OCI-LY7 (cell line): Measurements from ENCODE around the gene PHF1. TPM values are rescaled to one million over a fixed set of nuclear protein-coding genes. Genes with fewer than 3 reads are reported as not detected.

Experiments
- BruUV-seq: library from RNA; stranded (reverse); fragments of 400-500 nt; replicated peaks from 2 replicates; lab custom pipeline; 2021; lab: Mats Ljungman, UMichigan
- CTCF ChIA-PET: fragments of 300-600 bp; sonication (Branson Sonifier 250); formaldehyde crosslinking; loops from one replicate; lab custom pipeline; 2022; ENCODE audit warnings: antibody characterized with exemption; ENCODE audit not compliant: unreplicated experiment; lab: Charles Lee
- POLR2A ChIA-PET: fragments of 300-600 bp; sonication (Branson Sonifier 250); formaldehyde crosslinking; loops from one replicate; lab custom pipeline; 2022; ENCODE audit warnings: antibody characterized with exemption; lab: Charles Lee
- DNase-seq: peaks from one replicate; pipeline ENCODE4 v3.0.0-alpha.2; 2015; ENCODE audit warnings: low spot score
- H2AFZ ChIP-seq: fragments of 200-600 bp; sonication (generic), shearing (Covaris generic); 2 replicates; pipeline ENCODE4 v1.6.1; 2014; ENCODE audit warnings: mild to moderate bottlenecking, antibody characterized with exemption, low read length, moderate library complexity
- H3K27ac ChIP-seq: fragments of 200-600 bp; sonication (generic); 2 replicates; pipeline ENCODE4 v1.5.1; 2014; ENCODE audit warnings: mixed run types, low read depth, mild to moderate bottlenecking, moderate library complexity, low read length, inconsistent platforms; ENCODE audit not compliant: poor library complexity, severe bottlenecking
- H3K36me3 ChIP-seq: fragments of 200-600 bp; sonication (generic); 2 replicates; pipeline ENCODE4 v1.6.1; 2014; ENCODE audit warnings: mild to moderate bottlenecking, antibody characterized with exemption, low read length, moderate library complexity, mixed read lengths; ENCODE audit not compliant: insufficient read depth
- H3K4me1 ChIP-seq: fragments of 200-600 bp; sonication (generic); 2 replicates; pipeline ENCODE4 v1.5.1; 2014; ENCODE audit warnings: mild to moderate bottlenecking, low read length; ENCODE audit not compliant: insufficient read depth, poor library complexity, severe bottlenecking
- H3K4me2 ChIP-seq: fragments of 200-600 bp; sonication (generic); 2 replicates; pipeline ENCODE4 v1.6.1; 2014; ENCODE audit warnings: mild to moderate bottlenecking, low read length
- H3K4me3 ChIP-seq: fragments of 200-600 bp; sonication (generic); 2 replicates; pipeline ENCODE4 v1.5.1; 2014; ENCODE audit warnings: mild to moderate bottlenecking, low read depth, low read length; ENCODE audit not compliant: poor library complexity, severe bottlenecking
- H3K79me2 ChIP-seq: fragments of 200-600 bp; sonication (generic); 2 replicates; pipeline ENCODE4 v1.6.1; 2016; ENCODE audit warnings: low read depth, mild to moderate bottlenecking, low read length, moderate library complexity, mixed read lengths; ENCODE audit not compliant: insufficient read depth
- H3K9me2 ChIP-seq: fragments of 200-600 bp; sonication (generic); 2 replicates; pipeline ENCODE4 v1.6.1; 2016; ENCODE audit warnings: mild to moderate bottlenecking, low read length, mixed read lengths; ENCODE audit not compliant: insufficient read depth
- H3K9me3 ChIP-seq: fragments of 200-600 bp; sonication (generic); 2 replicates; pipeline ENCODE4 v1.6.1; 2014; ENCODE audit warnings: mild to moderate bottlenecking, mixed run types, low read length, mixed read lengths
- H4K20me1 ChIP-seq: fragments of 200-600 bp; sonication (generic); 2 replicates; pipeline ENCODE4 v1.6.1; 2014; ENCODE audit warnings: mild to moderate bottlenecking, antibody characterized with exemption, low read length, moderate library complexity, mixed read lengths; ENCODE audit not compliant: insufficient read depth
- CTCF ChIP-seq: fragments of 200-600 bp; sonication (generic); conservative IDR thresholded peaks from 2 replicates; pipeline ENCODE4 v1.5.1; 2014; ENCODE audit warnings: mild to moderate bottlenecking, antibody characterized with exemption, low read length, moderate library complexity, mixed read lengths
- EZH2phosphoT487 ChIP-seq: fragments of 200-600 bp; sonication (generic); IDR thresholded peaks from 2 replicates; pipeline ENCODE4 v1.6.1; 2018; ENCODE audit warnings: low read depth, borderline replicate concordance, mild to moderate bottlenecking, mixed run types, antibody characterized with exemption, low read length, moderate library complexity, mixed read lengths
- intact Hi-C: fragments of 100-400 bp; cut with micrococcal nuclease; formaldehyde crosslinking; loops from one replicate; pipeline ENCODE4 v1.10.0; 2022; ENCODE audit not compliant: unreplicated experiment
- total RNA-seq, 2 experiments: library from RNA; depleted of rRNA in 1 of 2; stranded (reverse); fragments of >200 nt in 1 of 2; shearing (Covaris generic) in 1 of 2; gene quantifications; 2 replicates each; pipeline ENCODE4 v1.2.3, GENCODE V29; 2014 to 2022

Gene PHF1
- total RNA-seq, 2 experiments from 2014 or later = 19.9 to 30.2 TPM

- CTCF ChIA-PET = no interaction called here
- Histone ChIP-seq H3K4me3 (peak overlapping the region; percentile 68), H3K4me2 (peak overlapping the region; percentile 98), H3K9me3 (no peaks in the 10 kb centered on the region), H3K79me2 (peaks cover 5% of the 10 kb centered on the region; the same call in 1 of the 2 replicates), H3K4me1 (peaks cover 68% of the 10 kb centered on the region), H4K20me1 (no peaks in the 10 kb centered on the region), H3K9me2 (no peaks in the 10 kb centered on the region), H3K27ac (no peak overlapping the region), H2AFZ (no peak overlapping the region), H3K36me3 (no peaks in the 10 kb centered on the region; the same call in 1 of the 2 replicates)
- intact Hi-C loops = loop anchor here (5.0 kb wide), 1 partner anchor 150 kb away; the partner anchor contains the start of gene B3GALT4
- POLR2A ChIA-PET = no interaction called here
- TF ChIP-seq EZH2phosphoT487 (no peak), CTCF (no peak)
- BruUV-seq = no TSS peak
- DNase-seq = peak; percentile 31
These were observed 16.9 kb downstream of the PHF1 start for GRCh38 chr6:33427585-33428223.

DNA sequence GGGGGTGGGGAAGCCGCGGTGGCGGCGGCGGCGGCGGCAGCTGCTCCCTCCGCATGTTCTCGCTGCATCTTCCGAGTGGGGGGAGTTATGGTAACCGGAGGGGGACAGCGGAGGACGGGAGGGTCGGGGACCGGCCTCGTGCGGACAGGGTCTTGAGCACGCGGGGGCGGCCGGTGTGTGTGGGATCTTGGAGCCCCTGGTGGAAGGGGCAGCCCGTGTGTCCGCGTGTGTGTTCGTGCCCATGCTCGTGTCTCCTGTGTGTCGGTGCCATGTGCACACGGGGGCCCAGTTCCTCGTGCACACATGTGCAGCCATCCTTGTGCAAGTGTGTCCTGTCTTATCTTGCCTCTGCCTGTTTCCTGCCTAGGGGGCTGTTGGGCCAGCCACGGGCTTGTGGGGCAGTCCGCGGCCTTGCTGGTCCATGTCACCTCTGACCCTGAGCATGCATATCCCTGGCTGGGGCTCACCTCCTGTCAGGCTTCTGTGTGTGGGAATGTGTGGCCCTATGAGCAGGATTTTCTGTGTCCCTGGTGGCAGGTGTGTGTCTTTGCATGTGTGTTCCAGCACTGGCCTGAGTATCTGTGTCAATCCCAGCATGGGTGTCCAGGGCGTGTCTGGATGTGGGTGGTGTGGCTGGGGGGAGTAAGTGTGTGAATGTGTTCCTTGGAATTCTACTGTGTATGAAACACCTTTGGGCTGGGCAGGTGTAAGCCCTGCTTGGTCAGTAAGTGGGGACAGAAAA is 17.6 kb downstream of the PHF1 start:
- no peaks in the 10 kb centered on the region; the same call in 1 of the 2 replicates for H3K36me3 ChIP-seq
- intact Hi-C loops = loop anchor here (5.0 kb wide), 1 partner anchor 151 kb away; the partner anchor contains the start of gene B3GALT4
- BruUV-seq = no TSS peak
- H3K79me2 ChIP-seq = peaks cover 5% of the 10 kb centered on the region; the same call in 1 of the 2 replicates
- peaks cover 75% of the 10 kb centered on the region for H3K4me1 ChIP-seq
- ChIA-PET CTCF (no interaction called here), POLR2A (interaction anchor here (0.6 to 1.4 kb wide), 5 partner anchors 10 to 157 kb away, joined by 3 to 4 read pairs (median 4); partner anchors contain the start of genes CUTA, RPS18, VPS52 and ZBTB22)
- peak overlapping the region; percentile 43; the same call in 1 of the 2 replicates for H2AFZ ChIP-seq
- DNase-seq = peak; percentile 70
- no peaks in the 10 kb centered on the region for H3K9me3 ChIP-seq
- no peaks in the 10 kb centered on the region for H4K20me1 ChIP-seq
- peak overlapping the region; percentile 98 for H3K4me2 ChIP-seq
- peak overlapping the region; percentile 64 for H3K27ac ChIP-seq
- peak overlapping the region; percentile 68 for H3K4me3 ChIP-seq
- TF ChIP-seq CTCF = peak; percentile 75
- no peak for TF ChIP-seq EZH2phosphoT487
- no peaks in the 10 kb centered on the region for H3K9me2 ChIP-seq
